IMR-90 (cell line): ENCODE results near the gene SYT17. TPM values are rescaled to one million over a fixed set of nuclear protein-coding genes. Genes with fewer than 3 reads are reported as not detected.

ENCODE experiments used
- ATAC-seq: fragments of 200-7000 bp; cut with Tn5 transposase; 2 replicates; pipeline ENCODE4 v1.9.1; 2020; ENCODE audit warnings: low read depth, mild to moderate bottlenecking, moderate library complexity
- BruUV-seq: library from RNA; stranded (reverse); fragments of 400-500 nt; replicated peaks from 2 replicates; lab custom pipeline; 2021; lab: Mats Ljungman, UMichigan
- CTCF ChIA-PET: fragments of 300-600 bp; formaldehyde crosslinking; extraction: SDS; loops from one replicate; lab custom pipeline; 2021; ENCODE audit warnings: antibody characterized with exemption; lab: Yijun Ruan, JAX
- POLR2A ChIA-PET: fragments of 300-600 bp; sonication (Branson Sonifier 250); formaldehyde crosslinking; loops from one replicate; lab custom pipeline; 2022; ENCODE audit warnings: antibody characterized with exemption; ENCODE audit not compliant: unreplicated experiment; lab: Charles Lee
- DNase-seq: peaks from one replicate; pipeline ENCODE4 v3.0.0; 2013
- H2AFZ ChIP-seq: replicated peaks from 2 replicates; pipeline ENCODE3; 2013; ENCODE audit warnings: low read length, mild to moderate bottlenecking; ENCODE audit not compliant: poor library complexity
- H2AK5ac ChIP-seq: 2 replicates; pipeline ENCODE4 v1.6.1; 2013; ENCODE audit warnings: low read depth, low read length, inconsistent platforms
- H2AK9ac ChIP-seq: replicated peaks from 2 replicates; pipeline ENCODE3; 2013; ENCODE audit warnings: mild to moderate bottlenecking, low read depth, low read length, moderate library complexity; ENCODE audit not compliant: poor library complexity
- H2BK120ac ChIP-seq: 2 replicates; pipeline ENCODE4 v1.6.1; 2013; ENCODE audit warnings: low read depth, low read length, inconsistent platforms
- H2BK15ac ChIP-seq: 3 replicates; pipeline ENCODE4 v1.6.1; 2013; ENCODE audit warnings: low read depth, low read length, inconsistent platforms
- H2BK20ac ChIP-seq: 2 replicates; pipeline ENCODE4 v1.6.1; 2013; ENCODE audit warnings: low read depth, mild to moderate bottlenecking, inconsistent platforms, low read length, moderate library complexity
- H2BK5ac ChIP-seq: 2 replicates; pipeline ENCODE4 v1.6.1; 2013; ENCODE audit warnings: mild to moderate bottlenecking, low read depth, low read length, inconsistent platforms; ENCODE audit not compliant: poor library complexity, severe bottlenecking
- H3K14ac ChIP-seq: replicated peaks from 2 replicates; pipeline ENCODE4 v1.6.1; 2013; ENCODE audit warnings: low read depth, low read length, inconsistent platforms
- H3K18ac ChIP-seq: 2 replicates; pipeline ENCODE4 v1.6.1; 2013; ENCODE audit warnings: low read depth, low read length, control low read depth
- H3K23ac ChIP-seq: 2 replicates; pipeline ENCODE4 v1.6.1; 2013; ENCODE audit warnings: low read depth, low read length, inconsistent platforms
- H3K27ac ChIP-seq: 2 replicates; pipeline ENCODE4 v1.5.1; 2013; ENCODE audit warnings: mild to moderate bottlenecking, control low read depth, low read length; ENCODE audit not compliant: insufficient read depth
- H3K27me3 ChIP-seq: 2 replicates; pipeline ENCODE4 v1.6.1; 2013; ENCODE audit warnings: low read length; ENCODE audit not compliant: control insufficient read depth, insufficient read depth
- H3K36me3 ChIP-seq: 2 replicates; pipeline ENCODE4 v1.6.1; 2013; ENCODE audit warnings: low read length, mixed read lengths; ENCODE audit not compliant: control insufficient read depth, insufficient read depth
- H3K4ac ChIP-seq: 2 replicates; pipeline ENCODE4 v1.6.1; 2013; ENCODE audit warnings: low read depth, low read length, inconsistent platforms
- H3K4me1 ChIP-seq: 2 replicates; pipeline ENCODE4 v1.6.1; 2013; ENCODE audit warnings: low read length, mixed read lengths; ENCODE audit not compliant: control insufficient read depth, insufficient read depth
- H3K4me2 ChIP-seq: 2 replicates; pipeline ENCODE4 v1.6.1; 2013; ENCODE audit warnings: low read depth, mild to moderate bottlenecking, control low read depth, low read length, moderate library complexity
- H3K4me3 ChIP-seq: 2 replicates; pipeline ENCODE4 v1.5.1; 2013; ENCODE audit warnings: low read depth, mild to moderate bottlenecking, control low read depth, low read length, moderate library complexity; ENCODE audit not compliant: insufficient read depth
- H3K56ac ChIP-seq: 2 replicates; pipeline ENCODE4 v1.6.1; 2013; ENCODE audit warnings: low read length, inconsistent platforms; ENCODE audit not compliant: insufficient read depth; ENCODE audit errors: extremely low read depth
- H3K79me1 ChIP-seq, 2 experiments: 2 replicates each; pipeline ENCODE4 v1.6.1; 2013; ENCODE audit warnings: low read length in 2 of 2, inconsistent platforms in 1 of 2, low read depth in 1 of 2
- H3K9ac ChIP-seq: 2 replicates; pipeline ENCODE4 v1.6.1; 2013; ENCODE audit warnings: low read depth, low read length, control low read depth
- H3K9me1 ChIP-seq: 2 replicates; pipeline ENCODE4 v1.6.1; 2013; ENCODE audit warnings: low read length, inconsistent platforms; ENCODE audit not compliant: insufficient read depth
- H3K9me3 ChIP-seq: 2 replicates; pipeline ENCODE4 v1.6.1; 2013; ENCODE audit warnings: low read length; ENCODE audit not compliant: control insufficient read depth, insufficient read depth
- H4K20me1 ChIP-seq: 2 replicates; pipeline ENCODE4 v1.6.1; 2013; ENCODE audit warnings: low read length, inconsistent platforms; ENCODE audit not compliant: insufficient read depth
- H4K5ac ChIP-seq: 2 replicates; pipeline ENCODE4 v1.6.1; 2013; ENCODE audit warnings: mild to moderate bottlenecking, low read depth, low read length, control low read depth
- H4K8ac ChIP-seq, 2 experiments: 2 replicates each; pipeline ENCODE4 v1.6.1; 2013; ENCODE audit warnings: low read depth in 2 of 2, low read length in 2 of 2, control low read depth in 1 of 2, inconsistent platforms in 1 of 2
- H4K91ac ChIP-seq: 2 replicates; pipeline ENCODE4 v1.6.1; 2013; ENCODE audit warnings: low read depth, low read length, inconsistent platforms; ENCODE audit not compliant: insufficient read depth
- BHLHE40 ChIP-seq: fragments of 150-350 bp; IDR thresholded peaks from 2 replicates; pipeline ENCODE4 v1.6.1; 2016; ENCODE audit warnings: mild to moderate bottlenecking, low read depth, low read length
- CEBPB ChIP-seq: IDR thresholded peaks from 2 replicates; pipeline ENCODE4 v1.6.1; 2012; ENCODE audit warnings: low read depth, low read length, improper control_type of control experiment
- CTCF ChIP-seq: conservative IDR thresholded peaks from 2 replicates; pipeline ENCODE4 v1.5.1; 2012; ENCODE audit warnings: mild to moderate bottlenecking, low read depth, low read length, improper control_type of control experiment
- ELK1 ChIP-seq: fragments of 150-350 bp; IDR thresholded peaks from 2 replicates; pipeline ENCODE4 v1.6.1; 2016; ENCODE audit warnings: low read depth, mild to moderate bottlenecking, low read length, moderate library complexity, borderline replicate concordance
- FOS ChIP-seq: fragments of 150-350 bp; IDR thresholded peaks from 2 replicates; pipeline ENCODE4 v1.6.1; 2016; ENCODE audit warnings: low read depth, low read length
- MAFK ChIP-seq: IDR thresholded peaks from 2 replicates; pipeline ENCODE4 v1.6.1; 2012; ENCODE audit warnings: low read depth, low read length, improper control_type of control experiment
- MAZ ChIP-seq: IDR thresholded peaks from 2 replicates; pipeline ENCODE4 v1.6.1; 2012; ENCODE audit warnings: low read depth, mild to moderate bottlenecking, low read length, improper control_type of control experiment, moderate library complexity, borderline replicate concordance
- MXI1 ChIP-seq: IDR thresholded peaks from 2 replicates; pipeline ENCODE4 v1.6.1; 2012; ENCODE audit warnings: low read depth, mild to moderate bottlenecking, low read length, moderate library complexity, borderline replicate concordance
- POLR2A ChIP-seq: IDR thresholded peaks from 2 replicates; pipeline ENCODE4 v1.6.1; 2012; ENCODE audit warnings: mild to moderate bottlenecking, low read depth, low read length
- RFX5 ChIP-seq: IDR thresholded peaks from 2 replicates; pipeline ENCODE4 v1.8.0; 2012; ENCODE audit warnings: low read depth, mild to moderate bottlenecking, low read length, moderate library complexity
- SMC3 ChIP-seq: fragments of 150-350 bp; IDR thresholded peaks from 2 replicates; pipeline ENCODE4 v1.6.1; 2016; ENCODE audit warnings: low read depth, mild to moderate bottlenecking, antibody characterized with exemption, low read length, moderate library complexity
- USF2 ChIP-seq: fragments of 150-350 bp; IDR thresholded peaks from 2 replicates; pipeline ENCODE4 v1.6.1; 2017; ENCODE audit warnings: mild to moderate bottlenecking, antibody characterized with exemption, low read length, low read depth
- dilution Hi-C: fragments of 300-500 bp; cut with HindIII; formaldehyde crosslinking; loops from one replicate; pipeline ENCODE4 v1.14.3; 2018; ENCODE audit warnings: low sequenced_read_pairs; ENCODE audit not compliant: unreplicated experiment
- in situ Hi-C: fragments of 300-500 bp; cut with MboI; formaldehyde crosslinking; loops from 3 replicates; pipeline ENCODE4 v1.14.3; 2019; ENCODE audit warnings: low sequenced_read_pairs, inconsistent platforms, mixed read lengths
- intact Hi-C: fragments of 100-400 bp; cut with micrococcal nuclease; formaldehyde crosslinking; loops from 2 replicates; pipeline ENCODE4 v1.10.0; 2022
- polyA plus RNA-seq, 3 experiments: library from polyadenylated mRNA; depleted of rRNA; stranded (reverse); fragments of >200 nt; gene quantifications; 2 replicates each; pipeline ENCODE4 v1.2.3, GENCODE V29; 2012; ENCODE audit warnings: low replicate concordance in 1 of 3
- total RNA-seq: library from RNA; depleted of rRNA; stranded (reverse); fragments of >200 nt; gene quantifications from 2 replicates; pipeline ENCODE4 v1.2.3, GENCODE V29; 2012

SYT17 gene
- total and polyA plus RNA-seq, 2 of the 4 experiments (the other 2 are of a cell fraction): not detected

GRCh38 chr16:19126300-19126699, 41.7 kb upstream of the SYT17 start:
- ATAC-seq: no peak
- dilution Hi-C loops: no loop called here

More at GRCh38 chr16:19126300-19126699, 41.7 kb upstream of the SYT17 start:
- Histone ChIP-seq H3K4me1 (peaks cover 14% of the 10 kb centered on the region), H2BK15ac (no peak overlapping the region), H4K91ac (no peak overlapping the region), H4K8ac (no peak overlapping the region), H3K14ac (no peak overlapping the region), H3K23ac (no peak overlapping the region), H2AK9ac (no peak overlapping the region), H3K18ac (no peak overlapping the region), H2BK20ac (no peak overlapping the region), H3K9me1 (peaks cover 19% of the 10 kb centered on the region), H3K9ac (no peak overlapping the region), H4K5ac (no peak overlapping the region), H3K4me2 (no peak overlapping the region), H3K27me3 (no peaks in the 10 kb centered on the region), H3K79me1 (peaks cover 7 to 34% of the 10 kb centered on the region in 2 experiments; a peak in 3 of 4 replicates), H2BK120ac (no peak overlapping the region), H3K36me3 (peaks cover 6% of the 10 kb centered on the region), H2AK5ac (no peak overlapping the region), H3K56ac (no peak overlapping the region), H3K4ac (no peak overlapping the region), H2BK5ac (no peak overlapping the region), H3K4me3 (no peak overlapping the region), H2AFZ (no peak overlapping the region), H3K9me3 (no peaks in the 10 kb centered on the region), H4K20me1 (peaks cover 12% of the 10 kb centered on the region; the same call in 1 of the 2 replicates), H3K27ac (no peak overlapping the region)
- TF ChIP-seq CTCF: no peak
- TF ChIP-seq FOS: no peak
- TF ChIP-seq BHLHE40: no peak
- TF ChIP-seq SMC3: no peak
- no peak for TF ChIP-seq USF2
- no peak for TF ChIP-seq MXI1
- TF ChIP-seq ELK1: no peak
- TF ChIP-seq CEBPB: no peak
- no peak for TF ChIP-seq RFX5
- TF ChIP-seq POLR2A: no peak
- no peak for TF ChIP-seq MAFK
- TF ChIP-seq MAZ: no peak
- in situ Hi-C loops: no loop called here
- no TSS peak for BruUV-seq
- CTCF ChIA-PET: interaction anchor here (0.7 kb wide), 1 partner anchor 781 kb away, joined by 3 read pairs; no protein-coding TSS in a partner anchor
- intact Hi-C loops: no loop called here
- DNase-seq: no peak
- POLR2A ChIA-PET: no interaction called here
